ENCODE results near the gene NEO1.

Gene NEO1

GRCh38 chr15:73303636-73304035 is 251.4 kb downstream of the NEO1 start:
- TF ChIP-seq EZH2 (optimal IDR thresholded peaks at IDR 0.05; ENCODE audit: low read depth, low read length), result no peak
- no peak for TF ChIP-seq EZH2phosphoT487 (IDR thresholded peaks at IDR 0.05; ENCODE audit: low read length)
- TF ChIP-seq CTCF (IDR thresholded peaks at IDR 0.05; ENCODE audit: low read length), result no peak
- Histone ChIP-seq H3K4me3 (ENCODE audit: low read length) (no peak overlapping the region), H3K36me3 (replicated peaks; ENCODE audit: insufficient read depth, low read length) (no peaks in the 10 kb centered on the region)

GRCh38 chr15:73305331-73306211 is 253.3 kb downstream of the NEO1 start:
- Histone ChIP-seq H3K4me2 (ENCODE audit: low read depth, low read length) (no peak overlapping the region), H3K9ac (ENCODE audit: low read length) (no peak overlapping the region), H3K9me3 (replicated peaks; ENCODE audit: insufficient read depth, low read length) (no peaks in the 10 kb centered on the region)

More at GRCh38 chr15:73303636-73304035, 251.4 kb downstream of the NEO1 start:
- Histone ChIP-seq H4K20me1 (ENCODE audit: insufficient read depth, low read length) (no peaks in the 10 kb centered on the region), H3K9me2 (replicated peaks; ENCODE audit: insufficient read depth, low read length) (no peaks in the 10 kb centered on the region), H3K4me1 (ENCODE audit: low read length) (no peaks in the 10 kb centered on the region), H3K27ac (ENCODE audit: low read length) (no peak overlapping the region), H3K4me2 (ENCODE audit: low read depth, low read length) (no peak overlapping the region), H3K27me3 (replicated peaks; ENCODE audit: insufficient read depth, low read length) (no peaks in the 10 kb centered on the region), H3F3A (ENCODE audit: insufficient read depth, low read length) (no peaks in the 10 kb centered on the region), H3K79me2 (ENCODE audit: low read length) (no peaks in the 10 kb centered on the region), H2AFZ (ENCODE audit: low read length) (no peak overlapping the region), H3K9me3 (replicated peaks; ENCODE audit: insufficient read depth, low read length) (no peaks in the 10 kb centered on the region), H3K9ac (ENCODE audit: low read length) (no peak overlapping the region)
- DNase-seq, result no peak

GRCh38 chr15:73308305-73308704 is 256.0 kb downstream of the NEO1 start:
- H3K9me3 ChIP-seq (replicated peaks; ENCODE audit: insufficient read depth, low read length), result no peaks in the 10 kb centered on the region
- no peak overlapping the region for H2AFZ ChIP-seq (ENCODE audit: low read length)
- TF ChIP-seq CTCF (IDR thresholded peaks at IDR 0.05; ENCODE audit: low read length) (no peak), EZH2phosphoT487 (IDR thresholded peaks at IDR 0.05; ENCODE audit: low read length) (no peak), EZH2 (optimal IDR thresholded peaks at IDR 0.05; ENCODE audit: low read depth, low read length) (no peak)
- no peak for DNase-seq
- H3K36me3 ChIP-seq (replicated peaks; ENCODE audit: insufficient read depth, low read length), result no peaks in the 10 kb centered on the region
- no peak overlapping the region for H3K27ac ChIP-seq (ENCODE audit: low read length)
- no peaks in the 10 kb centered on the region for H3K79me2 ChIP-seq (ENCODE audit: low read length)
- no peaks in the 10 kb centered on the region for H3F3A ChIP-seq (ENCODE audit: insufficient read depth, low read length)
- no peaks in the 10 kb centered on the region for H3K4me1 ChIP-seq (ENCODE audit: low read length)
- no peak overlapping the region for H3K9ac ChIP-seq (ENCODE audit: low read length)
- no peak overlapping the region for H3K4me3 ChIP-seq (ENCODE audit: low read length)
- no peaks in the 10 kb centered on the region for H4K20me1 ChIP-seq (ENCODE audit: insufficient read depth, low read length)
- no peaks in the 10 kb centered on the region for H3K9me2 ChIP-seq (replicated peaks; ENCODE audit: insufficient read depth, low read length)
- no peak overlapping the region for H3K4me2 ChIP-seq (ENCODE audit: low read depth, low read length)
- H3K27me3 ChIP-seq (replicated peaks; ENCODE audit: insufficient read depth, low read length), result no peaks in the 10 kb centered on the region

More at GRCh38 chr15:73305331-73306211, 253.3 kb downstream of the NEO1 start:
- Histone ChIP-seq H3K9me2 (replicated peaks; ENCODE audit: insufficient read depth, low read length) (no peaks in the 10 kb centered on the region), H2AFZ (ENCODE audit: low read length) (no peak overlapping the region), H3K79me2 (ENCODE audit: low read length) (no peaks in the 10 kb centered on the region), H3K4me1 (ENCODE audit: low read length) (no peaks in the 10 kb centered on the region), H3F3A (ENCODE audit: insufficient read depth, low read length) (no peaks in the 10 kb centered on the region), H4K20me1 (ENCODE audit: insufficient read depth, low read length) (no peaks in the 10 kb centered on the region), H3K27me3 (replicated peaks; ENCODE audit: insufficient read depth, low read length) (no peaks in the 10 kb centered on the region), H3K27ac (ENCODE audit: low read length) (no peak overlapping the region), H3K36me3 (replicated peaks; ENCODE audit: insufficient read depth, low read length) (no peaks in the 10 kb centered on the region), H3K4me3 (ENCODE audit: low read length) (no peak overlapping the region)
- no peak for DNase-seq
- TF ChIP-seq EZH2phosphoT487 (IDR thresholded peaks at IDR 0.05; ENCODE audit: low read length), result no peak
- TF ChIP-seq EZH2 (optimal IDR thresholded peaks at IDR 0.05; ENCODE audit: low read depth, low read length), result no peak
- peak; percentile 36 for TF ChIP-seq CTCF (IDR thresholded peaks at IDR 0.05; ENCODE audit: low read length)
